ENCODE results near the gene FLNC. TPM values are rescaled to one million over a fixed set of nuclear protein-coding genes. Genes with fewer than 3 reads are reported as not detected.

FLNC gene
- total and polyA plus RNA-seq, 9 of the 15 experiments (the other 6 are each of a cell fraction or from before 2014, with no cell fraction given) = 0.90 to 155 (median 28.8) TPM

GRCh38 chr7:128827248-128827958, 2.8 kb upstream of the FLNC start (continued):
- TF ChIP-seq ZBTB40 (IDR thresholded peaks at IDR 0.05) = no peak
- no peak for TF ChIP-seq ZBTB40 (CRISPR knock-in tag; IDR thresholded peaks at IDR 0.05)
- TF ChIP-seq ZNF143 (CRISPR knock-in tag; IDR thresholded peaks at IDR 0.05) = no peak
- no peak for TF ChIP-seq CHD2 (IDR thresholded peaks at IDR 0.05; ENCODE audit: low read depth, low read length)
- no peak for TF ChIP-seq ELK3 (CRISPR knock-in tag; IDR thresholded peaks at IDR 0.05)
- no peak for TF ChIP-seq FOXP1 (CRISPR knock-in tag; IDR thresholded peaks at IDR 0.05)
- TF ChIP-seq NCOA1 (IDR thresholded peaks at IDR 0.05; ENCODE audit: low read depth) = peak; percentile 65
- no peak for TF ChIP-seq ZNF134 (CRISPR knock-in tag; conservative IDR thresholded peaks at IDR 0.05)
- TF ChIP-seq RBM25 (IDR thresholded peaks at IDR 0.05; ENCODE audit: low read depth, low read length, severe bottlenecking) = no peak
- no peak for TF ChIP-seq NCOA4 (IDR thresholded peaks at IDR 0.05; ENCODE audit: partially characterized antibody)
- TF ChIP-seq WHSC1 (IDR thresholded peaks at IDR 0.05; ENCODE audit: low read length) = no peak
- TF ChIP-seq MAFK (IDR thresholded peaks at IDR 0.05; ENCODE audit: low read length) = no peak
- TF ChIP-seq BDP1 (IDR thresholded peaks at IDR 0.05; ENCODE audit: insufficient read depth, insufficient read length) = no peak
- TF ChIP-seq POLR3A (IDR thresholded peaks at IDR 0.05; ENCODE audit: borderline replicate concordance, extremely low read depth, insufficient read depth, insufficient read length) = no peak
- no peak for TF ChIP-seq ARID3A (IDR thresholded peaks at IDR 0.05; ENCODE audit: borderline replicate concordance, low read depth, low read length)
- no peak for TF ChIP-seq ETV1 (tag; conservative IDR thresholded peaks at IDR 0.05; ENCODE audit: low read depth)
- TF ChIP-seq SAFB (IDR thresholded peaks at IDR 0.05; ENCODE audit: borderline replicate concordance, low read depth, low read length) = no peak
- no peak for TF ChIP-seq NFRKB (IDR thresholded peaks at IDR 0.05; ENCODE audit: low read depth)
